Neural progenitor cell (in vitro differentiated cells): ENCODE data around the gene EDC4.

Source experiments
- CTCF ChIP-seq: fragments of 200-600 bp; sonication (generic); IDR thresholded peaks from 2 replicates; pipeline ENCODE4 v1.5.1; 2017; ENCODE audit warnings: antibody characterized with exemption, mild to moderate bottlenecking
- EZH2 ChIP-seq: fragments of 200-600 bp; sonication (generic); IDR thresholded peaks from 2 replicates; pipeline ENCODE4 v1.6.1; 2017; ENCODE audit warnings: antibody characterized with exemption, mild to moderate bottlenecking, moderate library complexity

DNA sequence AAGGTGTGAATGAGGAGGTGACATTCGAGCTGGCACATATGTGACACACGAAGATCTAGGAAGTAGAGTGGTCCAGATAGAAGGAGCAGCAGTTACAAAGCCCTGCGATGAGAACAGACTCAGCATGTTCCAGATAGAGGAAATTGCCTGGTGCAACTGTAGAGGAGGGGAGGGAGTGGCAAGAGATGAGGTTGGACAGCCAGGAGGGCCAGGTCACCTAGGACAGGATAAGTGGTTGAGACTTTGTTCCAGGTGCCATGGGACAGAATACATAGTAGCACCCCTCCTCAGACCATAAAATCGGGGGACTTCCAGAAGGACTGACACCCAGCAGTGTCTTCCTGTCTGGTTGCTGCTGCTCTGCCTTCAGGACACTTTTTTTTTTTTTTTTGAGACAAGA lies 14.4 kb upstream of the EDC4 start:
- TF ChIP-seq CTCF (no peak), EZH2 (no peak)
